A549 (cell line): ENCODE measurements around the gene UBAP1L. TPM values are rescaled to one million over a fixed set of nuclear protein-coding genes. Genes with fewer than 3 reads are reported as not detected.
"Not testable (repeated sequence)": the region's sequence is repeated elsewhere in the genome, so short reads cannot be mapped to it uniquely, and the experiment has no call there.

Experiments
- ATAC-seq, 2 experiments: fragments of 200-7000 bp in 1 of 2; fragments of >200 bp in 1 of 2; cut with Nextera tagmentation in 1 of 2; cut with Tn5 transposase in 1 of 2; 3 replicates each; pipeline versions ENCODE4 v1.8.0 to v1.9.1; 2018 to 2020; ENCODE audit warnings: mild to moderate bottlenecking in 1 of 2, moderate library complexity in 1 of 2
- CTCF ChIA-PET: fragments of 300-600 bp; sonication (Branson Sonifier 250); formaldehyde crosslinking; extraction: SDS; loops from one replicate; lab custom pipeline; 2021; ENCODE audit warnings: antibody characterized with exemption, inconsistent platforms; lab: Yijun Ruan, JAX
- POLR2A ChIA-PET: fragments of 350-600 bp; formaldehyde crosslinking; extraction: SDS; loops from one replicate; lab custom pipeline; 2021; ENCODE audit warnings: antibody characterized with exemption, inconsistent platforms; lab: Yijun Ruan, JAX
- DNase-seq, 2 experiments: peaks; one replicate each; pipeline versions ENCODE4 v3.0.0 to v3.0.0-alpha.2; 2011 to 2016; ENCODE audit warnings: low read depth in 1 of 2, low spot score in 1 of 2
- FAIRE-seq: peaks from 2 replicates; lab custom pipeline; 2011; peaks lifted over from hg19 to GRCh38; lab: Jason Lieb, UNC
- H3K27ac ChIP-seq, 2 experiments: fragments of >200 bp; sonication (Bioruptor Twin); formaldehyde crosslinking; 3 replicates each; pipeline ENCODE4 v1.5.1; 2016 to 2017
- H3K4me1 ChIP-seq: fragments of >200 bp; sonication (Bioruptor Twin); formaldehyde crosslinking; 3 replicates; pipeline ENCODE4 v1.6.1; 2016
- H3K4me2 ChIP-seq: fragments of >200 bp; sonication (Bioruptor Twin); formaldehyde crosslinking; 3 replicates; pipeline ENCODE4 v1.6.1; 2016
- H3K4me3 ChIP-seq: fragments of >200 bp; sonication (Bioruptor Twin); formaldehyde crosslinking; 3 replicates; pipeline ENCODE4 v1.5.1; 2016
- H3K9me3 ChIP-seq: fragments of >200 bp; sonication (Bioruptor Twin); formaldehyde crosslinking; 3 replicates; pipeline ENCODE4 v1.6.1; 2016
- BHLHE40 ChIP-seq: IDR thresholded peaks from 2 replicates; pipeline ENCODE4 v1.6.1; 2012; ENCODE audit warnings: low read depth, low read length, inconsistent platforms
- CBX2 ChIP-seq: fragments of 200-600 bp; sonication (generic); IDR thresholded peaks from 2 replicates; pipeline ENCODE4 v1.6.1; 2016; ENCODE audit warnings: low read depth, mild to moderate bottlenecking, borderline replicate concordance
- E2F6 ChIP-seq: IDR thresholded peaks from 2 replicates; pipeline ENCODE4 v1.6.1; 2012; ENCODE audit warnings: low read depth, borderline replicate concordance
- EHMT2 ChIP-seq: fragments of 200-600 bp; sonication (generic); IDR thresholded peaks from 2 replicates; pipeline ENCODE4 v1.6.1; 2016; ENCODE audit warnings: antibody characterized with exemption, low read depth, mild to moderate bottlenecking, moderate library complexity
- ESRRA ChIP-seq: fragments of 150-350 bp; IDR thresholded peaks from 2 replicates; pipeline ENCODE4 v1.6.1; 2014; ENCODE audit warnings: mild to moderate bottlenecking, low read length, borderline replicate concordance
- FOSB ChIP-seq: fragments of 250-450 bp; sonication (Bioruptor Pico); IDR thresholded peaks from 2 replicates; pipeline ENCODE4 v1.5.0; 2020; ENCODE audit warnings: mild to moderate bottlenecking, moderate library complexity
- FOSL2 ChIP-seq, 2 experiments: fragments of 450-650 bp in 1 of 2; fragments of >200 bp in 1 of 2; sonication (Bioruptor Twin) in 1 of 2; formaldehyde crosslinking; IDR thresholded peaks; 2 replicates each; pipeline versions ENCODE4 v1.5.0 to v1.6.1; 2016 to 2020; ENCODE audit warnings: mild to moderate bottlenecking in 1 of 2, moderate library complexity in 1 of 2
- HES2 ChIP-seq: fragments of >200 bp; sonication (Bioruptor Twin); formaldehyde crosslinking; IDR thresholded peaks from 2 replicates; pipeline ENCODE4 v1.6.1; 2016
- HEYL ChIP-seq: fragments of 250-450 bp; sonication (Bioruptor Pico); IDR thresholded peaks from 2 replicates; pipeline ENCODE4 v1.8.0; 2021; ENCODE audit warnings: mild to moderate bottlenecking, moderate library complexity
- HOXB13 ChIP-seq: fragments of 250-450 bp; sonication (Bioruptor Pico); IDR thresholded peaks from 2 replicates; pipeline ENCODE4 v1.5.0; 2020; ENCODE audit warnings: low read depth, mild to moderate bottlenecking, moderate library complexity
- HOXB5 ChIP-seq: fragments of 250-450 bp; sonication (Bioruptor Pico); IDR thresholded peaks from 2 replicates; pipeline ENCODE4 v1.5.0; 2020; ENCODE audit warnings: mild to moderate bottlenecking, moderate library complexity
- JUNB ChIP-seq: fragments of >200 bp; sonication (Bioruptor Twin); formaldehyde crosslinking; IDR thresholded peaks from 2 replicates; pipeline ENCODE4 v1.6.1; 2016
- MAFK ChIP-seq: fragments of 450-650 bp; IDR thresholded peaks from 2 replicates; pipeline ENCODE4 v1.6.1; 2014; ENCODE audit not compliant: partially characterized antibody
- NPAS2 ChIP-seq: fragments of 250-450 bp; sonication (Bioruptor Pico); IDR thresholded peaks from 2 replicates; pipeline ENCODE4 v1.8.0; 2022; ENCODE audit warnings: mild to moderate bottlenecking, moderate library complexity, borderline replicate concordance
- PBX3 ChIP-seq: IDR thresholded peaks from 2 replicates; pipeline ENCODE4 v1.6.1; 2012
- RAD21 ChIP-seq, 2 experiments: fragments of >200 bp in 1 of 2; sonication (Bioruptor Twin) in 1 of 2; formaldehyde crosslinking in 1 of 2; IDR thresholded peaks in 1 of 2; conservative IDR thresholded peaks in 1 of 2; 2 replicates in 1 of 2; 3 replicates in 1 of 2; pipeline ENCODE4 v1.6.1; 2012 to 2018; ENCODE audit warnings: inconsistent platforms in 1 of 2
- SMC3 ChIP-seq: fragments of >200 bp; sonication (Bioruptor Twin); formaldehyde crosslinking; IDR thresholded peaks from 3 replicates; pipeline ENCODE4 v1.6.1; 2018; ENCODE audit warnings: inconsistent platforms
- ZC3H11A ChIP-seq: fragments of 450-650 bp; IDR thresholded peaks from 2 replicates; pipeline ENCODE4 v1.6.1; 2014; ENCODE audit warnings: antibody characterized with exemption, mild to moderate bottlenecking
- WGBS: methylation state at CpG from one replicate; pipeline ENCODE4 v1.1.6; 2017; ENCODE audit errors: missing lambda C conversion rate; 5-methylcytosine and 5-hydroxymethylcytosine counted together
- polyA plus RNA-seq, 4 experiments: library from polyadenylated mRNA; depleted of rRNA in 3 of 4; stranded (reverse); fragments of >200 nt; fragmentation: RNase III in 1 of 4; extraction: RNeasy Plus Mini Kit Qiagen cat#74134 plus additional on column Dnase treatment in 1 of 4; gene quantifications; 2 replicates in 3 of 4; 3 replicates in 1 of 4; pipeline ENCODE4 v1.2.3, GENCODE V29; 2011 to 2017

Gene UBAP1L
- polyA plus RNA-seq, 2 of the 4 experiments (the other 2 are of a cell fraction), result 0.84 to 0.87 TPM

GRCh38 chr15:65075607-65076395 lies 39.2 kb downstream of the UBAP1L start:
- ATAC-seq, H3K27ac ChIP-seq, H3K4me1 ChIP-seq, H3K9me3 ChIP-seq, H3K4me3 ChIP-seq, DNase-seq, H3K4me2 ChIP-seq, FAIRE-seq, POLR2A ChIA-PET: not testable (repeated sequence)
- CTCF ChIA-PET, result interaction anchor here (1.1 to 32.9 kb wide), 8 partner anchors 10 to 202 kb away, joined by 3 to 1280 read pairs (median 32); partner anchors contain the start of genes MTFMT, RASL12 and SLC51B
- 87% methylated on average over 12 of the region's 12 CpGs for WGBS

- 94% methylated on average over 14 of the region's 22 CpGs for WGBS
- not testable (repeated sequence) for FAIRE-seq
- CTCF ChIA-PET, result interaction anchor here (1.0 to 32.9 kb wide), 5 partner anchors 11 to 53 kb away, joined by 3 to 1280 read pairs (median 75); partner anchors contain the start of genes MTFMT, RASL12 and SLC51B
Measured at GRCh38 chr15:65074946-65075345, 40.1 kb downstream of the UBAP1L start.

GRCh38 chr15:65072617-65073016 lies 42.4 kb downstream of the UBAP1L start:
- Histone ChIP-seq H3K27ac (no peak overlapping the region), H3K4me1 (peaks cover 5% of the 10 kb centered on the region; the same call in 2 of the 3 replicates), H3K4me2 (no peak overlapping the region), H3K9me3 (no peaks in the 10 kb centered on the region), H3K4me3 (no peak overlapping the region)
- no peak for FAIRE-seq
- ChIA-PET POLR2A (no interaction called here), CTCF (interaction anchor here (7.3 to 32.9 kb wide), 3 partner anchors 13 to 39 kb away, joined by 75 to 1280 read pairs (median 254); partner anchors contain the start of genes MTFMT, RASL12 and SLC51B)
- TF ChIP-seq JUNB, result no peak
- no peak for TF ChIP-seq NPAS2 (CRISPR knock-in tag)
- TF ChIP-seq HES2, result no peak
- no peak for TF ChIP-seq PBX3
- TF ChIP-seq HEYL, result no peak
- TF ChIP-seq SMC3, result no peak
- no peak for TF ChIP-seq ZC3H11A
- no peak for TF ChIP-seq FOSL2 (IDR thresholded peaks at IDR 0.05)
- TF ChIP-seq FOSL2 (CRISPR knock-in tag; IDR thresholded peaks at IDR 0.05), result no peak
- TF ChIP-seq HOXB13 (CRISPR knock-in tag), result no peak
- TF ChIP-seq ESRRA, result no peak
- TF ChIP-seq HOXB5, result no peak
- TF ChIP-seq E2F6, result no peak
- no peak for TF ChIP-seq CBX2
- TF ChIP-seq BHLHE40, result no peak
- TF ChIP-seq RAD21 (conservative IDR thresholded peaks at IDR 0.05 in 1 of 2, IDR thresholded peaks at IDR 0.05 in 1 of 2), result no peak
- no peak for TF ChIP-seq FOSB (CRISPR knock-in tag)
- no peak for TF ChIP-seq MAFK
- no peak for TF ChIP-seq EHMT2
- ATAC-seq, result no peak
- no peak for DNase-seq
- WGBS, result 87% methylated on average over 3 of the region's 3 CpGs

More at GRCh38 chr15:65074946-65075345, 40.1 kb downstream of the UBAP1L start:
- DNase-seq, ATAC-seq, H3K27ac ChIP-seq, H3K4me2 ChIP-seq, H3K9me3 ChIP-seq, H3K4me1 ChIP-seq, H3K4me3 ChIP-seq, POLR2A ChIA-PET: not testable (repeated sequence)
